Smooth muscle cell of the coronary artery (primary cell): ENCODE measurements around the gene BRIP1. TPM values are rescaled to one million over a fixed set of nuclear protein-coding genes. Genes with fewer than 3 reads are reported as not detected.

Experiments
- total RNA-seq: library from RNA; depleted of rRNA; stranded (reverse); fragments of >200 nt; gene quantifications from 2 replicates; pipeline ENCODE4 v1.2.3, GENCODE V29; 2014; ENCODE audit warnings: low replicate concordance

The BRIP1 gene
- total RNA-seq: 1.1 and 3.5 TPM in 2 replicates

DNA sequence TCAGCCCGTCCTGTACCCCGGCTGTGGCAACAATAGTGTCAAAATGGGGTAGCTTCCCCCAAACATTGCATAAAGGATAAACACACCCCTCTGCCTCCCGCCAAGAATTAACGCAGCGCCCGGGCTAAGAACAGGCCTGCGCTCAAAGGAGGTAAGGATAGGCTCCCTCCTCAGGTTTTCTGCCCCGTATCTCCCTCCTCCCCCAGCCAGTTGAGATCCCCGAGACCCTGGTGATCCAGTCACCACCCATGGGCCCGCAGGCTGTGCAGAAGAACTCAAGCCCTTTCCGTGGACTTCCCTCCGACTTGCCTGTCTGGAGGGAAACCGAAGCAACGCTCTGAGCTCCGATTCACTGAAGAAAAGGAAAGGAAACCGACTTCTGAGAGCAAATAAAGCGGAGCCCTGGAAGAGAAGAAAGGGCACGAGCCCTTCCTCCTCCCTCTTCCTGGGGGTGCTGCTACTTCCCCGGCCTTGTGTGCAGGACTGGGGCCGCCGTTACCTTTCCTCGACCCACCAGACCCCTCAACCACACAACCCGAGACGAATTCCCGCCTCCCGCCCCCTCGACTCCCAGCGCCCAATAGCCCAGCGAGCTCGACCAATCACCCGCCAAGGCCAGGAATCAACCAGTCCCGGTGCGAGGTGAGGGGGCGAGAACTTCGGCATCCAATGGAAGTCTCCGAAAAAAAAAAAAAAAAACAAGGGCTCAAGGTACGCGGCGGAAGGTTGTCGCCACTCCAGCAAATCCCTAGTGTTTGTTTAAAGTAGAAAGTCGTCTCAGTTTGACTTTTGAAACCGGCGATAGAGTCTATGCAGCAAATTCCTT, at the start of gene BRIP1:
Gene BRIP1, minus strand, starts transcription at position 554 of the 826 bp plus-strand sequence. CDS start 1,989 bp downstream, outside the sequence.

Other genes with a start within 250 kb of the BRIP1 start
- gene INTS2, start 64.5 kb upstream of the BRIP1 start, total RNA-seq: 8.3 and 9.5 TPM in 2 replicates
- gene MED13, start 201.8 kb upstream of the BRIP1 start, total RNA-seq: 20.1 and 30.5 TPM in 2 replicates